A549 (cell line): ENCODE data around the gene CTR9. TPM values are rescaled to one million over a fixed set of nuclear protein-coding genes. Genes with fewer than 3 reads are reported as not detected.

Source experiments
- ATAC-seq, 2 experiments: fragments of 200-7000 bp in 1 of 2; fragments of >200 bp in 1 of 2; cut with Nextera tagmentation in 1 of 2; cut with Tn5 transposase in 1 of 2; 3 replicates each; pipeline versions ENCODE4 v1.8.0 to v1.9.1; 2018 to 2020; ENCODE audit warnings: mild to moderate bottlenecking in 1 of 2, moderate library complexity in 1 of 2
- CTCF ChIA-PET: fragments of 300-600 bp; sonication (Branson Sonifier 250); formaldehyde crosslinking; extraction: SDS; loops from one replicate; lab custom pipeline; 2021; ENCODE audit warnings: antibody characterized with exemption, inconsistent platforms; lab: Yijun Ruan, JAX
- POLR2A ChIA-PET: fragments of 350-600 bp; formaldehyde crosslinking; extraction: SDS; loops from one replicate; lab custom pipeline; 2021; ENCODE audit warnings: antibody characterized with exemption, inconsistent platforms; lab: Yijun Ruan, JAX
- DNase-seq, 2 experiments: peaks; one replicate each; pipeline versions ENCODE4 v3.0.0 to v3.0.0-alpha.2; 2011 to 2016; ENCODE audit warnings: low read depth in 1 of 2, low spot score in 1 of 2
- FAIRE-seq: peaks from 2 replicates; lab custom pipeline; 2011; peaks lifted over from hg19 to GRCh38; lab: Jason Lieb, UNC
- H3K27ac ChIP-seq, 2 experiments: fragments of >200 bp; sonication (Bioruptor Twin); formaldehyde crosslinking; 3 replicates each; pipeline ENCODE4 v1.5.1; 2016 to 2017
- H3K4me1 ChIP-seq: fragments of >200 bp; sonication (Bioruptor Twin); formaldehyde crosslinking; 3 replicates; pipeline ENCODE4 v1.6.1; 2016
- H3K4me2 ChIP-seq: fragments of >200 bp; sonication (Bioruptor Twin); formaldehyde crosslinking; 3 replicates; pipeline ENCODE4 v1.6.1; 2016
- H3K4me3 ChIP-seq: fragments of >200 bp; sonication (Bioruptor Twin); formaldehyde crosslinking; 3 replicates; pipeline ENCODE4 v1.5.1; 2016
- H3K9me3 ChIP-seq: fragments of >200 bp; sonication (Bioruptor Twin); formaldehyde crosslinking; 3 replicates; pipeline ENCODE4 v1.6.1; 2016
- BHLHE40 ChIP-seq: IDR thresholded peaks from 2 replicates; pipeline ENCODE4 v1.6.1; 2012; ENCODE audit warnings: low read depth, low read length, inconsistent platforms
- CBX2 ChIP-seq: fragments of 200-600 bp; sonication (generic); IDR thresholded peaks from 2 replicates; pipeline ENCODE4 v1.6.1; 2016; ENCODE audit warnings: low read depth, mild to moderate bottlenecking, borderline replicate concordance
- CBX8 ChIP-seq: fragments of 200-600 bp; sonication (generic); IDR thresholded peaks from 2 replicates; pipeline ENCODE4 v1.6.1; 2016
- CHD2 ChIP-seq: fragments of 150-350 bp; IDR thresholded peaks from 2 replicates; pipeline ENCODE4 v1.6.1; 2014; ENCODE audit warnings: low read length; ENCODE audit not compliant: partially characterized antibody
- CHD4 ChIP-seq: fragments of 200-600 bp; sonication (generic); IDR thresholded peaks from 2 replicates; pipeline ENCODE4 v1.6.1; 2016; ENCODE audit warnings: antibody characterized with exemption, mild to moderate bottlenecking, borderline replicate concordance
- CTCF ChIP-seq: fragments of >200 bp; sonication (Bioruptor Twin); formaldehyde crosslinking; IDR thresholded peaks from 3 replicates; pipeline ENCODE4 v1.5.1; 2016
- E2F6 ChIP-seq: IDR thresholded peaks from 2 replicates; pipeline ENCODE4 v1.6.1; 2012; ENCODE audit warnings: low read depth, borderline replicate concordance
- EHF ChIP-seq: fragments of 250-450 bp; sonication (Bioruptor Pico); IDR thresholded peaks from 2 replicates; pipeline ENCODE4 v1.5.0; 2020; ENCODE audit warnings: mild to moderate bottlenecking
- ELK1 ChIP-seq: fragments of 150-350 bp; IDR thresholded peaks from 2 replicates; pipeline ENCODE4 v1.6.1; 2014; ENCODE audit warnings: low read depth, mild to moderate bottlenecking, low read length
- FOSL2 ChIP-seq, 2 experiments: fragments of 450-650 bp in 1 of 2; fragments of >200 bp in 1 of 2; sonication (Bioruptor Twin) in 1 of 2; formaldehyde crosslinking; IDR thresholded peaks; 2 replicates each; pipeline versions ENCODE4 v1.5.0 to v1.6.1; 2016 to 2020; ENCODE audit warnings: mild to moderate bottlenecking in 1 of 2, moderate library complexity in 1 of 2
- GATA3 ChIP-seq: IDR thresholded peaks from 2 replicates; pipeline ENCODE4 v1.6.1; 2012; ENCODE audit warnings: borderline replicate concordance
- HES2 ChIP-seq: fragments of >200 bp; sonication (Bioruptor Twin); formaldehyde crosslinking; IDR thresholded peaks from 2 replicates; pipeline ENCODE4 v1.6.1; 2016
- KDM5A ChIP-seq: fragments of 200-600 bp; sonication (generic); IDR thresholded peaks from 2 replicates; pipeline ENCODE4 v1.6.1; 2016; ENCODE audit warnings: antibody characterized with exemption, mild to moderate bottlenecking
- MYC ChIP-seq: IDR thresholded peaks from 2 replicates; pipeline ENCODE4 v1.6.1; 2012; ENCODE audit warnings: mild to moderate bottlenecking, inconsistent platforms, low read length, improper control_type of control experiment, borderline replicate concordance
- REST ChIP-seq: fragments of 200-600 bp; sonication (generic); IDR thresholded peaks from 2 replicates; pipeline ENCODE4 v1.6.1; 2016; ENCODE audit warnings: antibody characterized with exemption, mild to moderate bottlenecking, moderate library complexity
- RFX5 ChIP-seq: fragments of 450-650 bp; IDR thresholded peaks from 2 replicates; pipeline ENCODE4 v1.7.1; 2014; ENCODE audit warnings: antibody characterized with exemption, mild to moderate bottlenecking, moderate library complexity
- TP53 ChIP-seq: fragments of 250-450 bp; sonication (Bioruptor Pico); IDR thresholded peaks from 2 replicates; pipeline ENCODE4 v1.5.0; 2021; ENCODE audit warnings: mild to moderate bottlenecking, moderate library complexity
- USF2 ChIP-seq: fragments of 450-650 bp; IDR thresholded peaks from 2 replicates; pipeline ENCODE4 v1.6.1; 2014; ENCODE audit warnings: antibody characterized with exemption
- WGBS: methylation state at CpG from one replicate; pipeline ENCODE4 v1.1.6; 2017; ENCODE audit errors: missing lambda C conversion rate; 5-methylcytosine and 5-hydroxymethylcytosine counted together
- polyA plus RNA-seq, 4 experiments: library from polyadenylated mRNA; depleted of rRNA in 3 of 4; stranded (reverse); fragments of >200 nt; fragmentation: RNase III in 1 of 4; extraction: RNeasy Plus Mini Kit Qiagen cat#74134 plus additional on column Dnase treatment in 1 of 4; gene quantifications; 2 replicates in 3 of 4; 3 replicates in 1 of 4; pipeline ENCODE4 v1.2.3, GENCODE V29; 2011 to 2017

CTR9 gene
- polyA plus RNA-seq, 2 of the 4 experiments (the other 2 are of a cell fraction), result 24.8 to 35.0 TPM

GRCh38 chr11:10743354-10744000 is 7.6 kb upstream of the CTR9 start:
- DNase-seq, result no peak
- no peaks in the 10 kb centered on the region for H3K9me3 ChIP-seq
- TF ChIP-seq CBX2 (no peak), GATA3 (no peak), CBX8 (no peak), CHD4 (no peak), CHD2 (no peak), RFX5 (no peak), EHF (no peak), TP53 (CRISPR knock-in tag) (no peak), HES2 (no peak), E2F6 (no peak), KDM5A (no peak)
- TF ChIP-seq, all 56 proteins: peak for 0
- H3K27ac ChIP-seq, result no peak overlapping the region
- ATAC-seq (no peak), FAIRE-seq (no peak)
- WGBS, result 79% methylated on average over 13 of the region's 13 CpGs
- H3K4me3 ChIP-seq, result no peak overlapping the region
- ChIA-PET CTCF (no interaction called here), POLR2A (interaction anchor here (1.7 kb wide), 1 partner anchor 8 kb away, joined by 6 read pairs; the partner anchor contains the start of gene CTR9)
- H3K4me1 ChIP-seq, result no peaks in the 10 kb centered on the region
- H3K4me2 ChIP-seq, result no peak overlapping the region

- no peak overlapping the region for H3K4me3 ChIP-seq
- TF ChIP-seq BHLHE40 (no peak), CTCF (no peak), HES2 (no peak), FOSL2 (IDR thresholded peaks at IDR 0.05) (no peak), FOSL2 (CRISPR knock-in tag; IDR thresholded peaks at IDR 0.05) (no peak), USF2 (no peak), REST (no peak), GATA3 (no peak), ELK1 (no peak), MYC (no peak)
- no peaks in the 10 kb centered on the region for H3K9me3 ChIP-seq
- WGBS, result 93% methylated on average over 3 of the region's 3 CpGs
- no peaks in the 10 kb centered on the region for H3K4me1 ChIP-seq
- POLR2A ChIA-PET, result no interaction called here
- CTCF ChIA-PET, result no interaction called here
- H3K4me2 ChIP-seq, result no peak overlapping the region
- DNase-seq (no peak), FAIRE-seq (no peak), ATAC-seq (no peak)
- no peak overlapping the region for H3K27ac ChIP-seq
Measured at GRCh38 chr11:10744206-10744605, 6.8 kb upstream of the CTR9 start.
